NCI-H2227 (cell line): Measurements from ENCODE around the gene IFITM5.
"Not testable (repeated sequence)": the region's sequence is repeated elsewhere in the genome, so short reads cannot be mapped to it uniquely, and the experiment has no call there.

Experiments
- DNase-seq: peaks from one replicate; lab custom pipeline; 2025; ENCODE audit not compliant: unreplicated experiment; lab: John Stamatoyannopoulos, UW

Gene IFITM5

GRCh38 chr11:328516-329100 is 29.3 kb upstream of the IFITM5 start:
- DNase-seq = not testable (repeated sequence)

GRCh38 chr11:328012-328411 is 28.7 kb upstream of the IFITM5 start:
- DNase-seq = no peak

DNA sequence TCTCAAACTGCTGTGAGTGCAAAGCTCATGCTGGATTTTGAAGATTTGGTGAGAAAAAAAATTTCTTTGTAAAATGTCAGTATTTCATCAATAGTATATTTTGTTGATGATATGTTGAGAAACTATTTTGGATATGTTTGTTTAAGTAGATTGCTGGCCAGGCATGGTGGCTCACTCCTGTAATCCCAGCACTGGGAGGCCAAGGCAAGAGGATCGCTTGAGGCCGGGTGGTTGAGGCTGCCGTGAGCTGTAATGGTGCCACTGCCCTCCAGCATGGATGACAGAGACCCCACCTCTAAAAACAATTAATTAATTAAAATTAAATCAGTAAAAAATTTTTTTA is 28.2 kb upstream of the IFITM5 start:
- no peak for DNase-seq

GRCh38 chr11:326842-327580 is 27.7 kb upstream of the IFITM5 start:
- no peak for DNase-seq

DNA sequence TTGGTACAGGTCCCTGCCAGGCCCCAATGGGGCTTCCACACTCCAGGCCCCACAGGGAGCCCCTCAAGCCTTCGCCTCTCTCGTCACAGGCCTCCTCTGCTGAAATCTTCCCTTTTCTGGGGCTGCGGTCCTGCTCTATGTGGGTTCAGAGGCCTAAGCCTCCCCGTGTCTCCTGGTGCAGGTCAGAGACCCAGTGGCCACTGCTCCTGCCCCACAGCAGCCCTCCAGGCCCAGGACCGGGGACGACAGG is 27.2 kb upstream of the IFITM5 start:
- no peak for DNase-seq

- no peak for DNase-seq
Observed at GRCh38 chr11:325796-326591, 26.7 kb upstream of the IFITM5 start.

GRCh38 chr11:324593-325517 is 25.5 kb upstream of the IFITM5 start:
- not testable (repeated sequence) for DNase-seq

GRCh38 chr11:324156-324555 is 24.8 kb upstream of the IFITM5 start:
- DNase-seq = no peak

DNA sequence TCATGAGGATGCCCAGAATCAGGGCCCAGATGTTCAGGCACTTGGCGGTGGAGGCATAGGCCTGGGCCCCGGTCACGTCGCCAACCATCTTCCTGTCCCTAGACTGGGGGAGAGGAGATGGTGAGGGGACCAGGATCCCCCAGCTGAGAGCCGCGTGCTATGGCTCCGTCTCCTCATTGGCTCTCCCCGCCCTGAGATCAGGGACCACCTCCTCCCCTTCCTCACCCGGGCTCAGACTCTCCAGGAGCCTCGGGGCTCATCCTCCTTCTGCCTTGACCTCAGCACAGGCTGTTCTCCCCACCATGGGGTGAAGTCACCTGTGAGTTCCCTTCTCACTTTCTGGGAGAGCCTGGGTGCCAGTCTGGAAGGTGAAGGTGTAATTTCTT is 20.6 kb upstream of the IFITM5 start:
- DNase-seq = not testable (repeated sequence)

DNA sequence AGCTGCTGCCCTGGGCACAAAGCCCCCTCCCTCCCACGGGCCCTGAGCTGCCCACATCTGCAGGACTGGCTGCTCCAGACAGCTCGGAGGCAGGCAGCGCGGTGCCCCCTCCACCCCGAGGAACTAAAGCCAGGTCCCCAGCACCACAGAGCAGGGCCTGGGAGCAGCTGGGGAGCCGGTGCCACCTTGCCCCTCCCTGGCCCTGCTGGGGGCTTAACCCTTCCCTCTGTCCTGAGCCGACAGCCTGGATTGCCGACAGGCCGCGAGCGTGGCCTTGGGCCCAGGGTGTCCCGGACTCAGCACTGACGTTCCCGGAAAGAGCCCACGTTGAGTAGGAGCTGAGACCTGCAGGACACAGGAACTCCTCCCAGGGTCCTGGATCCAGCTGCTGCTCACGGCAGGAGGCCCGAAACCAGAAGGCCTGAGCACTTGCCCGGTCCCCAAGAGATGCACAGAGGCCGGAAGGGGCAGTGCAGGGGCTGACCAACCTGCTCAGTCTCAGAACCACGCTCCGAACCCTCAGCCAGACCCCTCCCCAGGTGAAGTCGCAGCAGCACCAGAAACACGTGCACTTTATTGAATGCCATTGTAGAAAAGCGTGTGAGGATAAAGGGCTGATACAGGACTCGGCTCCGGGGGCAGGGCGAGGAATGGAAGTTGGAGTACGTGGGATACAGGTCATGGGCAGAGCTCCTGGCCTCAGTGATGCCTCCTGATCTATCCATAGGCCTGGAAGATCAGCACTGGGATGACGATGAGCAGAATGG is 20.0 kb upstream of the IFITM5 start:
- DNase-seq = not testable (repeated sequence)

DNA sequence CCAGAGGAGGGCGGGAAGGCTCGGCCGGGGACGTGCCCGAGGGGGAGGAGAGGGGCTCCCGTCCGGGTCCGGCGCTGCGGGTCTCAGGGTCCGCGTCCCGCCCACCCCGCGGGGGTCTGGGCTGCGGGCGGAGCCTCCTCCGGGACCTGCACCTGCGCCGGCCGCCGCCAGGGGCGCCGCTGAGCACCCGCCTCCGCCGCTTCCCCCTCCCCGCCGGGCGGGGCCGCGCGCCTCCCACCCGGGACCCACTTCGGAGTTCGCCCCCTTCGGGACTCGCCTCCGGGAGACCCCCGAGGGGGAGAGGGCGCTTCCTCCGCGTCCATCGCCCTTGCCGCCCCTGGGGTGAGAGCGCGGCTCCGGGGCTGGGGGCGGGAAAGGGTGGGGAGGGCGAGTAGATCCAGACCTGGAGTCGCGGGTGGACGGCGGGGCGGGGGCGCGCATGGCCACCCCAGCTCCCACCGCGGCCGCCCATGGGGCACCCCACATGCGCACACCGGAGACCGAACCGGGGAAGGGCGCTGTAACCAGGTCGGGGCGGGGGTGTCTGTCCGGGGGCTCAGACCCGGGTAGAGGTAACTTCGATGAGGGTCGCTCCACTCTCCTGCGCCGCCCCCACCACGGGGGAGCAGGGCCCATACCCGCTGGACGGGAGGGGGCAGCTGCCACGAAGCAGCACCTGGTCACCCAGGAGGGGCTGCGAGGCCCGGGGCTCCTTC is 19.2 kb upstream of the IFITM5 start:
- not testable (repeated sequence) for DNase-seq

DNA sequence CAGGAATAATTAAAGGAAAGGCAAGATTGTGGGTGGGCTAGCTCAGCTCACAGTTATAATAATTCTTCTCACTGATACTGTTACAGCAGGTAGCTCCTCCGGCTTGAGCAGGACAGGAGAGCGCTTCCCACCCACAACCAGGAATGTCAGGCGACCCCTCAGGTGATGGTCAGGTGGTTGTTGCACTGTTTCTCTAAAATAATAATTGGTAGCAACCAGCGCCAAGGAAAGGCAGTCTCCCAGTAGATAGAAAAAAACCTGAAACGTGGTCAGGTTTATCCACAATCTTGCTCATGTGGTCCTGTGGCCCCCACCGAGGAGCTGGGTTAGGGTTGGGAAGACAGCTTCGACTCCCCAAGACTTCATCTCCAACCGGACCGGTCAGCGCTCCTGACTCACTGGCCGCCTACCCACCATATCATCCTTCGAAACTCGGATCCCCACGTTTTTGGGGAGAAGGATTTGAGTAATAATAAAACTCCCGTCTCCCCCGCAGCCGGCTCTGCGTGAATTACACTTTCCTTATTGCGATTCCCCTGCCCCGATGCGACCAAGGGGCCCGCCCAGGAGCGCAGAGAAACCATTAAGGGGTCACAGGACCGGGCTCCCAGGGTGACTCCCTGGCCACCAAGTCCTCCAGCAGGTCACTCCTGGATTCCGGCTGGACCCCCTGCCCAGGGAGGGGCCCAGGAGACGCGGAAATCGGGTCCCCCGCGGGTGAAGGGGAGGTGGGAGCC is 18.5 kb upstream of the IFITM5 start:
- not testable (repeated sequence) for DNase-seq

- no peak for DNase-seq
Observed at GRCh38 chr11:316891-317301, 17.6 kb upstream of the IFITM5 start.

GRCh38 chr11:316031-316701 is 16.8 kb upstream of the IFITM5 start:
- no peak for DNase-seq

DNA sequence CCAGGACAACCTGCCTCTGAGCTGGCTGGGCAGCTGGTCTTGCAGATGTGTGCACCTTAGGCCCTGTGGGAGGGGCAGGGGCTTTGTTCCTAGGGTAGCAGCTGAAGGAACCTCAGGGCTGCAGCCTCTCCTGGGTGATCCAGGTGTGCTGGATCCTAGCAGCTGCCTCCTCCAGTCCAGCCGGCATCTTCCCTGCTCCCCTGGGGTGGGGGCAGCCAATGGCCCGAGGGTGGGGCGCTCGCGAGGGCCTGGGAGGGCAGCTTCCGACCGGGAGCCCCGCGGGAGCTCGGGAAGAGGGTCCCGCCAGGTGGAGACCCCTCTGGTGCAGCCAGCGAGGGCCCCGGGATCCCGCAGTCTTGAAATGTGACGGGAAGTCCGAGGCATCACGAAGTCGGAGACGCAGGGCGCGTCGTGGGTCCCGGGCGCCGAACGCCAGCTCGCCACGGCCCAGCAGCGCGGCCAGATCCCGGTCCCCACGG is 16.2 kb upstream of the IFITM5 start:
- no peak for DNase-seq

DNA sequence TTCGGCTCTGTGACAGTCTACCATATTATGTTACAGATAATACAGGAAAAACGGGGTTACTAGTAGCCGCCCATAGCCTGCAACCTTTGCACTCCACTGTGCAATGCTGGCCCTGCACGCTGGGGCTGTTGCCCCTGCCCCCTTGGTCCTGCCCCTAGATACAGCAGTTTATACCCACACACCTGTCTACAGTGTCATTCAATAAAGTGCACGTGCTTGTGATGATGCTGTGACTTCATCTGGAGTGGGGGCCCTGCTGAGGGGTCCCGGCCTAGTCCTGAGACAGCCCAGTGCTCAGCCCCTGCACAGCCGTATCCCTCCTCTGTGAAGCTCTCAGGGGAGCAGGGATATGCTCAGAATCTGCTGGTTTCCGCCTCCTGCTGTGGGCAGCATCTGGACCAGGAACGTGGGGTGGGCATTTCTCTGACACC is 15.7 kb upstream of the IFITM5 start:
- no peak for DNase-seq

DNA sequence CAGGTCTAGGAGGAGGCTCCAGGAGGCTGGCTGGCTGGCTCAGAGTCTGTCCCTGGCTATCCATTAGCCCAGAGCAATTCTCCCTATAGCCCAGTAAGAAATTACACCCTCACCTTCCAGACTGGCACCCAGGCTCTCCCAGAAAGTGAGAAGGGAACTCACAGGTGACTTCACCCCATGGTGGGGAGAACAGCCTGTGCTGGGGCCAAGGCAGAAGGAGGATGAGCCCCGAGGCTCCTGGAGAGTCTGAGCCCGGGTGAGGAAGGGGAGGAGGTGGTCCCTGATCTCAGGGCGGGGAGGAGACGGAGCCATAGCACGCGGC is 15.2 kb upstream of the IFITM5 start:
- DNase-seq = not testable (repeated sequence)

DNA sequence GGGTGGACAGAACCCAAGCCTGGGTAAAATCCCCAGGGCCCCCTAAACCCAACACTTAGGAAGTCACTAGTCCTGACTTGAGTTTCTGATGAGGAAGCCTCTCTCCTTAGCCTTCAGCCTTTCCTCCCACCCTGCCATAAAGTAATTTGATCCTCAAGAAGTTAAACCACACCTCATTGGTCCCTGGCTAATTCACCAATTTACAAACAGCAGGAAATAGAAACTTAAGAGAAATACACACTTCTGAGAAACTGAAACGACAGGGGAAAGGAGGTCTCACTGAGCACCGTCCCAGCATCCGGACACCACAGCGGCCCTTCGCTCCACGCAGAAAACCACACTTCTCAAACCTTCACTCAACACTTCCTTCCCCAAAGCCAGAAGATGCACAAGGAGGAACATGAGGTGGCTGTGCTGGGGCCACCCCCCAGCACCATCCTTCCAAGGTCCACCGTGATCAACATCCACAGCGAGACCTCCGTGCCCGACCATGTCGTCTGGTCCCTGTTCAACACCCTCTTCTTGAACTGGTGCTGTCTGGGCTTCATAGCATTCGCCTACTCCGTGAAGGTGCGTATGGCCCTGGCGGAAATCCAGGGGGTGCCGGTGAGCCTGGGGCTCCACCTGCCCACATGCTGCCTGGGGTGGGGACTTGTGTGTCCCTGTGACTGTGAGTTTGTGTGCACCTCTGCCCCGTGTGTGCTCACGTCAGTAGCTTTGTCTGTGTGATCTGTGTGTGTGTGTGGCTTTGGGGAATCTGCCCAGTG is 14.6 kb upstream of the IFITM5 start, which contains the start of gene IFITM1:
IFITM1 (plus strand) TSS at position 254 of the 767 bp plus-strand sequence; CDS start at position 385, 131 bp downstream.
- DNase-seq = no peak
